Endodermal cell (in vitro differentiated cells): ENCODE results near the gene SYNRG. TPM values are rescaled to one million over a fixed set of nuclear protein-coding genes. Genes with fewer than 3 reads are reported as not detected.

ENCODE experiments used
- DNase-seq: peaks from one replicate; pipeline ENCODE4 v3.0.0-alpha.2; 2017
- H3K27ac ChIP-seq: 2 replicates; pipeline ENCODE4 v1.5.1; 2013; ENCODE audit warnings: mild to moderate bottlenecking, low read depth, low read length, moderate library complexity
- H3K27me3 ChIP-seq: 2 replicates; pipeline ENCODE4 v1.6.1; 2013; ENCODE audit warnings: mild to moderate bottlenecking, low read length, moderate library complexity; ENCODE audit not compliant: insufficient read depth, control insufficient read depth, poor library complexity, severe bottlenecking
- H3K36me3 ChIP-seq: 2 replicates; pipeline ENCODE4 v1.7.0; 2013; ENCODE audit warnings: mild to moderate bottlenecking, low read length, moderate library complexity; ENCODE audit not compliant: control insufficient read depth, insufficient read depth
- H3K4me1 ChIP-seq: one replicate; pipeline ENCODE4 v1.7.0; 2013; ENCODE audit warnings: low read length; ENCODE audit not compliant: control insufficient read depth, insufficient read depth
- H3K4me3 ChIP-seq: 2 replicates; pipeline ENCODE4 v1.5.1; 2013; ENCODE audit warnings: mild to moderate bottlenecking, low read length, moderate library complexity
- H3K9ac ChIP-seq: 2 replicates; pipeline ENCODE4 v1.6.1; 2013; ENCODE audit warnings: mild to moderate bottlenecking, low read length, moderate library complexity; ENCODE audit not compliant: poor library complexity, severe bottlenecking; ENCODE audit errors: extremely low read depth
- H3K9me3 ChIP-seq: 2 replicates; pipeline ENCODE4 v1.6.1; 2013; ENCODE audit warnings: mild to moderate bottlenecking, low read length, moderate library complexity; ENCODE audit not compliant: control insufficient read depth
- H3K27ac Mint-ChIP-seq: 2 replicates; pipeline ENCODE4 v1.8.0; 2020; ENCODE audit warnings: mixed read lengths
- H3K27me3 Mint-ChIP-seq: 2 replicates; pipeline ENCODE4 v1.8.0; 2021; ENCODE audit warnings: mild to moderate bottlenecking, mixed read lengths; ENCODE audit not compliant: insufficient read depth
- H3K36me3 Mint-ChIP-seq: 2 replicates; pipeline ENCODE4 v1.8.0; 2020; ENCODE audit warnings: low read depth, mixed read lengths
- H3K4me1 Mint-ChIP-seq: 2 replicates; pipeline ENCODE4 v1.8.0; 2020; ENCODE audit warnings: mixed read lengths
- H3K4me3 Mint-ChIP-seq: 2 replicates; pipeline ENCODE4 v1.8.0; 2020; ENCODE audit warnings: mild to moderate bottlenecking, moderate library complexity, mixed read lengths
- H3K9me3 Mint-ChIP-seq: 2 replicates; pipeline ENCODE4 v1.8.0; 2020; ENCODE audit warnings: mild to moderate bottlenecking, mixed read lengths
- CTCF ChIP-seq: fragments of 200-600 bp; sonication (generic); conservative IDR thresholded peaks from 2 replicates; pipeline ENCODE4 v1.5.0; 2021; ENCODE audit warnings: antibody characterized with exemption, mild to moderate bottlenecking
- WGBS, 2 experiments: methylation state at CpG; one replicate each; pipeline versions ENCODE4 v1.1.5 to v1.1.7; 2013; ENCODE audit warnings: missing lambda C conversion rate in 2 of 2, mixed read lengths in 1 of 2; ENCODE audit not compliant: insufficient coverage in 1 of 2, insufficient read length in 1 of 2; 5-methylcytosine and 5-hydroxymethylcytosine counted together
- total RNA-seq, 2 donors: library from RNA; stranded (reverse); fragmentation: NEBNext Ultra II Directional in 1 of 2; extraction: Animal tissue kit (Norgen Biotek cat#: 25700) in 1 of 2; gene quantifications; 2 replicates in 1 of 2; 3 replicates in 1 of 2; pipeline ENCODE4 v1.2.1, GENCODE V29; 2021

The SYNRG gene
- total RNA-seq, 2 donors from 2014 or later, result 47.2 to 52.4 TPM

GRCh38 chr17:37650419-37651003, 41.3 kb upstream of the SYNRG start:
- H3K4me1 Mint-ChIP-seq, result peaks cover 2% of the 10 kb centered on the region
- peak; percentile 81 for DNase-seq
- WGBS, 2 experiments, result 8 to 53% methylated on average over 3 to 6 of the region's 6 CpGs
- H3K27ac Mint-ChIP-seq, result no peak overlapping the region
- Histone ChIP-seq H3K4me1 (no peaks in the 10 kb centered on the region), H3K36me3 (no peaks in the 10 kb centered on the region), H3K27me3 (peaks cover 35% of the 10 kb centered on the region), H3K9ac (no peak overlapping the region), H3K4me3 (no peak overlapping the region), H3K27ac (no peak overlapping the region), H3K9me3 (no peaks in the 10 kb centered on the region)
- H3K27me3 Mint-ChIP-seq, result peaks cover 32% of the 10 kb centered on the region
- H3K4me3 Mint-ChIP-seq, result no peak overlapping the region
- H3K36me3 Mint-ChIP-seq, result no peaks in the 10 kb centered on the region
- H3K9me3 Mint-ChIP-seq, result no peaks in the 10 kb centered on the region
- TF ChIP-seq CTCF, result peak; percentile 81

- Histone ChIP-seq H3K27me3 (peaks cover 37% of the 10 kb centered on the region), H3K9me3 (no peaks in the 10 kb centered on the region), H3K4me3 (no peak overlapping the region), H3K9ac (no peak overlapping the region), H3K4me1 (peaks cover 3% of the 10 kb centered on the region), H3K36me3 (no peaks in the 10 kb centered on the region), H3K27ac (no peak overlapping the region)
- Mint-ChIP-seq H3K9me3 (no peaks in the 10 kb centered on the region), H3K4me1 (peaks cover 8% of the 10 kb centered on the region), H3K27me3 (peaks cover 42% of the 10 kb centered on the region), H3K27ac (no peak overlapping the region), H3K36me3 (no peaks in the 10 kb centered on the region), H3K4me3 (no peak overlapping the region)
- no peak for TF ChIP-seq CTCF
- WGBS, 2 experiments, result 43 to 74% methylated on average over 2 of the region's 2 CpGs
- DNase-seq, result no peak
These were observed 39.3 kb upstream of the SYNRG start for GRCh38 chr17:37648555-37648954.

- Histone ChIP-seq H3K4me1 (peaks cover 3% of the 10 kb centered on the region), H3K9me3 (no peaks in the 10 kb centered on the region), H3K27me3 (peaks cover 37% of the 10 kb centered on the region), H3K9ac (no peak overlapping the region), H3K27ac (no peak overlapping the region), H3K36me3 (no peaks in the 10 kb centered on the region), H3K4me3 (no peak overlapping the region)
- no peak overlapping the region for H3K4me3 Mint-ChIP-seq
- H3K36me3 Mint-ChIP-seq, result no peaks in the 10 kb centered on the region
- DNase-seq, result no peak
- no peaks in the 10 kb centered on the region for H3K9me3 Mint-ChIP-seq
- peaks cover 8% of the 10 kb centered on the region for H3K4me1 Mint-ChIP-seq
- WGBS, 2 experiments, result 98 to 100% methylated on average over 1 of the region's 1 CpG
- no peak overlapping the region for H3K27ac Mint-ChIP-seq
- TF ChIP-seq CTCF, result no peak
- peaks cover 42% of the 10 kb centered on the region for H3K27me3 Mint-ChIP-seq
These were observed 38.6 kb upstream of the SYNRG start for GRCh38 chr17:37647856-37648255.
